ENCODE measurements around the gene RNU1-2.
"Not testable (repeated sequence)": the region's sequence is repeated elsewhere in the genome, so short reads cannot be mapped to it uniquely, and the experiment has no call there.

DNA sequence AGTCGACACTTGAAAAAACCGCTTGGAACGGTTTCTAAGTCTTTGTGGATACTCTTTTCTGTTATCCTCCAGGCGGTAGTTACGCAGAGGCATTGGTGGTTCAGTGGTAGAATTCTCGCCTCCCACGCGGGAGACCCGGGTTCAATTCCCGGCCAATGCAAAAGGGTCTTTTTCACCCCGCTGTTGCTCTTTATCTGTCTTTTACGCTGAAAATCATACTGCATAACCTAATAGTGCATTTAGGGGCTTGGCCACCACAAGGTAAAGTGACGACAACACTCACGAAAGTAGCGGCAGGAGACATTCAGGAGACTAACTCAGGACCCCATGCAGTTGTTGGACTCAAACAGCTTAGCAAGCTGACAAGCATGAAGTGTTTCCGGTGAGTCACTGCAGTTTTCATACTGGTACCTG, 33.9 kb upstream of the RNU1-2 start:
- TF ChIP-seq, protein P1, sequence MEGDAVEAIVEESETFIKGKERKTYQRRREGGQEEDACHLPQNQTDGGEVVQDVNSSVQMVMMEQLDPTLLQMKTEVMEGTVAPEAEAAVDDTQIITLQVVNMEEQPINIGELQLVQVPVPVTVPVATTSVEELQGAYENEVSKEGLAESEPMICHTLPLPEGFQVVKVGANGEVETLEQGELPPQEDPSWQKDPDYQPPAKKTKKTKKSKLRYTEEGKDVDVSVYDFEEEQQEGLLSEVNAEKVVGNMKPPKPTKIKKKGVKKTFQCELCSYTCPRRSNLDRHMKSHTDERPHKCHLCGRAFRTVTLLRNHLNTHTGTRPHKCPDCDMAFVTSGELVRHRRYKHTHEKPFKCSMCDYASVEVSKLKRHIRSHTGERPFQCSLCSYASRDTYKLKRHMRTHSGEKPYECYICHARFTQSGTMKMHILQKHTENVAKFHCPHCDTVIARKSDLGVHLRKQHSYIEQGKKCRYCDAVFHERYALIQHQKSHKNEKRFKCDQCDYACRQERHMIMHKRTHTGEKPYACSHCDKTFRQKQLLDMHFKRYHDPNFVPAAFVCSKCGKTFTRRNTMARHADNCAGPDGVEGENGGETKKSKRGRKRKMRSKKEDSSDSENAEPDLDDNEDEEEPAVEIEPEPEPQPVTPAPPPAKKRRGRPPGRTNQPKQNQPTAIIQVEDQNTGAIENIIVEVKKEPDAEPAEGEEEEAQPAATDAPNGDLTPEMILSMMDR (IDR thresholded peaks at IDR 0.05) = not testable (repeated sequence)
- not testable (repeated sequence) for TF ChIP-seq POLR2A, EP300 (IDR thresholded peaks at IDR 0.05)

Data from ovary (tissue), 3 donors.